Measurements from ENCODE around the gene ESR2. TPM values are rescaled to one million over a fixed set of nuclear protein-coding genes. Genes with fewer than 3 reads are reported as not detected.

ESR2 gene
- total RNA-seq, 6 experiments from 2014 or later = not detected

GRCh38 chr14:64296561-64296960 is 2.4 kb upstream of the ESR2 start:
- Mint-ChIP-seq H3K9me3 (no peaks in the 10 kb centered on the region), H3K4me3 (no peak overlapping the region), H3K36me3 (ENCODE audit: low read depth) (no peaks in the 10 kb centered on the region), H3K27me3 (ENCODE audit: insufficient read depth) (peaks cover 21% of the 10 kb centered on the region), H3K4me1 (ENCODE audit: low read depth) (peaks cover 11% of the 10 kb centered on the region), H3K27ac (no peak overlapping the region)
- no peak for TF ChIP-seq CTCF (IDR thresholded peaks at IDR 0.05)
- DNase-seq = no peak

DNA sequence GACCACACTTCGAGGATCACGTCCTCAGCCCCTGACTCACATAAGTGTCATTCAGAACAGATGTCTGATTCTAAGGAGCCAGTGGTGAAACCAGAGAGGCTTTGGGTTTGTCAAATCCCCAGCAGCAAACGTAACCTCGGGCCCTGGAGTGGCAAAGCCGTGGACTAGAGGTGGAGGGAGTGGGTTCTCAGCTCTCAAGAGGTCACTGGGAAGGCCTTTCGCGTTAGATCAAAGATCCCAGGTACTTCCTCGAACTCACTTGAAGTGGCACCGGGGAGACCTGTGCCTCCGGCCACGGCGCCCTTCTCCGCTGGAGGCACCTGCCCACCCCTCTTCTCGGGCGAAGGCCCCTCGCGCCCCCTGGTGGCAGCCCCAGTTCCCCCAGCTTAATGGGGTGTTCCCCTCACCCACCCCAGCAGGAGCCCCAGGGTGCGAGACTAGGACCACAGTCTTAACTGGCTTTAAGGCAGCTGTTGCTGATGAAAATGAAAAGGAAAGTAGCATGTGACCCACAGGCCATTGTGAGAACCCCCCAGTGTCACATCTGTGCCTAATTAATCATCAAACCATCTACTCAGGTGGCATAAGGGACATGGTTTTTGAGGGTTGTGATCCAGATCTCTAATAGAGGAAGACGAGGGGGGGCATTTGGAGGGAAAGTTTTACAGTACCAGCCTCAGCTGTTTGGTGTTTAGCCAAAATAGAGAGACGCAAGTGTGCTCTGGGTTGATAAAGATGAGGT is 672 bp upstream of the ESR2 start:
- no peaks in the 10 kb centered on the region for H3K9me3 Mint-ChIP-seq
- peaks cover 11% of the 10 kb centered on the region for H3K27me3 Mint-ChIP-seq (ENCODE audit: insufficient read depth)
- peak overlapping the region; percentile 67 for H3K4me3 Mint-ChIP-seq
- H3K36me3 Mint-ChIP-seq (ENCODE audit: low read depth) = no peaks in the 10 kb centered on the region
- peak; percentile 29 for DNase-seq
- peaks cover 11% of the 10 kb centered on the region for H3K4me1 Mint-ChIP-seq (ENCODE audit: low read depth)
- TF ChIP-seq CTCF (IDR thresholded peaks at IDR 0.05) = peak; percentile 97
- H3K27ac Mint-ChIP-seq = no peak overlapping the region

GRCh38 chr14:64292197-64292596 is 2.0 kb downstream of the ESR2 start:
- peaks cover 9% of the 10 kb centered on the region for H3K27me3 Mint-ChIP-seq (ENCODE audit: insufficient read depth)
- no peak for DNase-seq
- H3K9me3 Mint-ChIP-seq = no peaks in the 10 kb centered on the region
- H3K27ac Mint-ChIP-seq = no peak overlapping the region
- peaks cover 11% of the 10 kb centered on the region for H3K4me1 Mint-ChIP-seq (ENCODE audit: low read depth)
- H3K4me3 Mint-ChIP-seq = no peak overlapping the region
- no peaks in the 10 kb centered on the region for H3K36me3 Mint-ChIP-seq (ENCODE audit: low read depth)
- no peak for TF ChIP-seq CTCF (IDR thresholded peaks at IDR 0.05)

GRCh38 chr14:64289571-64289970 is 4.6 kb downstream of the ESR2 start:
- H3K27me3 Mint-ChIP-seq (ENCODE audit: insufficient read depth) = peaks cover 11% of the 10 kb centered on the region
- no peak for TF ChIP-seq CTCF (IDR thresholded peaks at IDR 0.05)
- peaks cover 5% of the 10 kb centered on the region; the same call in 1 of the 2 replicates for H3K4me1 Mint-ChIP-seq (ENCODE audit: low read depth)
- no peak overlapping the region for H3K27ac Mint-ChIP-seq
- H3K9me3 Mint-ChIP-seq = no peaks in the 10 kb centered on the region
- no peaks in the 10 kb centered on the region for H3K36me3 Mint-ChIP-seq (ENCODE audit: low read depth)
- DNase-seq = no peak
- no peak overlapping the region for H3K4me3 Mint-ChIP-seq

- H3K9me3 Mint-ChIP-seq = no peaks in the 10 kb centered on the region
- H3K4me3 Mint-ChIP-seq = peak overlapping the region; percentile 38
- no peak for DNase-seq
- no peaks in the 10 kb centered on the region for H3K36me3 Mint-ChIP-seq (ENCODE audit: low read depth)
- H3K4me1 Mint-ChIP-seq (ENCODE audit: low read depth) = no peaks in the 10 kb centered on the region
- H3K27ac Mint-ChIP-seq = no peak overlapping the region
- no peak for TF ChIP-seq CTCF (IDR thresholded peaks at IDR 0.05)
- H3K27me3 Mint-ChIP-seq (ENCODE audit: insufficient read depth) = peaks cover 20% of the 10 kb centered on the region
Measured at GRCh38 chr14:64281805-64282204, 12.4 kb downstream of the ESR2 start.
